Mesodermal cell (in vitro differentiated cells): ENCODE data around the gene CDH16.
A peak's percentile ranks its signal among the peaks of the same experiment; 100 is the strongest.

Experiments used
- H3K27ac ChIP-seq: 2 replicates; pipeline ENCODE4 v1.7.0; 2013; ENCODE audit warnings: mild to moderate bottlenecking, low read depth, low read length, moderate library complexity; ENCODE audit not compliant: severe bottlenecking
- H3K36me3 ChIP-seq: 2 replicates; pipeline ENCODE4 v1.7.1; 2013; ENCODE audit warnings: mild to moderate bottlenecking, low read length, moderate library complexity; ENCODE audit not compliant: control insufficient read depth, insufficient read depth
- H3K4me1 ChIP-seq: one replicate; pipeline ENCODE4 v1.7.1; 2013; ENCODE audit warnings: mild to moderate bottlenecking, low read length; ENCODE audit not compliant: insufficient read depth, control insufficient read depth, poor library complexity, severe bottlenecking
- H3K4me3 ChIP-seq: 2 replicates; pipeline ENCODE4 v1.7.0; 2013; ENCODE audit warnings: low read length, control low read depth, mild to moderate bottlenecking; ENCODE audit not compliant: insufficient read depth, poor library complexity, severe bottlenecking; ENCODE audit errors: extremely low read depth
- H3K9me3 ChIP-seq: 2 replicates; pipeline ENCODE4 v1.7.1; 2013; ENCODE audit warnings: mild to moderate bottlenecking, low read length, moderate library complexity; ENCODE audit not compliant: control insufficient read depth
- WGBS, 2 experiments: methylation state at CpG; one replicate each; pipeline ENCODE4 v1.1.5; 2013; ENCODE audit warnings: missing lambda C conversion rate in 2 of 2; ENCODE audit not compliant: insufficient coverage in 2 of 2; 5-methylcytosine and 5-hydroxymethylcytosine counted together

Gene CDH16

GRCh38 chr16:66926171-66926947, 7.7 kb upstream of the CDH16 start:
- Histone ChIP-seq H3K27ac (no peak overlapping the region), H3K4me3 (no peak overlapping the region), H3K36me3 (peaks cover 3% of the 10 kb centered on the region), H3K4me1 (peaks cover 5% of the 10 kb centered on the region), H3K9me3 (no peaks in the 10 kb centered on the region)
- 84% methylated on average over 4 to 5 of the region's 5 CpGs for WGBS, 2 experiments

DNA sequence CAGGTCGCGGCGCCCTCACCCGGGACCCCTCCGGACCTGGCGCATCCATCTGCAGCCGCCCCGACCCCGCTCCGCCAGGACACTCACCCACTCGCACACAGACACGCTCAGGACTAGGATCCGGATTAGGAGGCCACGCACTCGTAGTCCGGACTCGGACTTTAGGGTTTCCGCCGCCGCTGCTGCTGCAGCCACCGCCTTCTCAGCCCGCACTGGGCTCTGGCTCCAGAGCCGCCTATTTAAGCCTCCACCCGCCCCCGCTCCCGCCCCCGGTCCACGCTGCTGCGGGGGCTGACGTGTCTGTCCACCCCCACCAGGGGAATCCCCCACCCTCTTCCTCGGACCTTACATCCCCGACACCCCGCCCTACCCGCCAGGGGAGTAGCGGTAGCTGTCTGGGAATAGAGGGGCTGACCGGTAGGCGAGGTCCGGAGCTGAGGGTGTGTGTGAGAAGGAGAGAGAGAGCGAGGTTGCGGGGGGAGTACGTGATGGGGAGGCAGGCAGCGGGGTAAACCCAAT, 6.7 kb upstream of the CDH16 start, which contains the start of gene RRAD:
Gene RRAD (minus strand): TSS at position 214 of the 519 bp plus-strand sequence. CDS start 356 bp downstream, outside the sequence.
- H3K9me3 ChIP-seq: no peaks in the 10 kb centered on the region
- peak within 1 kb of the TSS; percentile 20 for H3K4me3 ChIP-seq
- peaks cover 2% of the 10 kb centered on the region for H3K36me3 ChIP-seq
- no peak within 1 kb of the TSS for H3K27ac ChIP-seq
- peaks cover 5% of the 10 kb centered on the region for H3K4me1 ChIP-seq
- WGBS, 2 experiments: 8% methylated on average over 20 to 26 of the region's 42 CpGs

- Histone ChIP-seq H3K4me3 (peak overlapping the region; percentile 20), H3K27ac (no peak overlapping the region), H3K36me3 (no peaks in the 10 kb centered on the region), H3K4me1 (peaks cover 9% of the 10 kb centered on the region), H3K9me3 (no peaks in the 10 kb centered on the region)
- 6% methylated on average over 62 to 68 of the region's 72 CpGs for WGBS, 2 experiments
These were observed 6.0 kb upstream of the CDH16 start for GRCh38 chr16:66924527-66925321.

GRCh38 chr16:66923866-66924265, 5.2 kb upstream of the CDH16 start:
- no peak overlapping the region for H3K4me3 ChIP-seq
- no peak overlapping the region for H3K27ac ChIP-seq
- no peaks in the 10 kb centered on the region for H3K9me3 ChIP-seq
- 97 to 100% methylated on average over 2 of the region's 3 CpGs for WGBS, 2 experiments
- no peaks in the 10 kb centered on the region for H3K36me3 ChIP-seq
- H3K4me1 ChIP-seq: peaks cover 9% of the 10 kb centered on the region

DNA sequence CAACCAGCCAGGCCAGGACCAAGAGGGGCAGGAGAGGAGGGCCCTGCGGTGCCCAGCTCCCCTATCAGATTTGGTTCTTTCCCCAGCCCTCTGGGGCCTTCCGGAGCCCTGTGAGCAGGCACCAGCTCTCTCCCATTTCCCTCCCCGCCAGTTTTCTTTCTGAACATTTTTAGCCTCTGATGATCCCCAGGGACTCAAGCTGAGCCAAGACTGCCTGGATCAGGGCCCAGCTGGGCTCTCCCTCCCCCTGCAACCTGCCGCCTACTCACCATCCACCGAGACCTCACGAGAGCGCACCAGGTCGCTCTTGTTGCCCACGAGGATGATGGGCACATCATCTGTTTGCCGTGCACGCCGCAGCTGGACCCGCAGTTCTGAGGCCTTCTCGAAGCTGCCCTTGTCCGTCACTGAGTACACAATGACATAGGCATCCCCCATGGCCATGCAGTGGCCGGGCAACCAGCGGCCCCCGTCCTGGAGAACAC, 4.6 kb upstream of the CDH16 start:
- H3K9me3 ChIP-seq: no peaks in the 10 kb centered on the region
- H3K4me1 ChIP-seq: peaks cover 9% of the 10 kb centered on the region
- WGBS, 2 experiments: 84 to 88% methylated on average over 15 to 16 of the region's 18 CpGs
- H3K27ac ChIP-seq: no peak overlapping the region
- no peaks in the 10 kb centered on the region for H3K36me3 ChIP-seq
- H3K4me3 ChIP-seq: no peak overlapping the region

- Histone ChIP-seq H3K4me3 (no peak overlapping the region), H3K9me3 (no peaks in the 10 kb centered on the region), H3K27ac (no peak overlapping the region), H3K36me3 (no peaks in the 10 kb centered on the region), H3K4me1 (peaks cover 7% of the 10 kb centered on the region)
- WGBS, 2 experiments: 89 to 94% methylated on average over 31 to 42 of the region's 42 CpGs
These were observed 3.2 kb upstream of the CDH16 start for GRCh38 chr16:66921729-66922450.

GRCh38 chr16:66920924-66921680, 2.4 kb upstream of the CDH16 start:
- H3K27ac ChIP-seq: no peak overlapping the region
- H3K36me3 ChIP-seq: no peaks in the 10 kb centered on the region
- H3K4me1 ChIP-seq: peaks cover 4% of the 10 kb centered on the region
- H3K9me3 ChIP-seq: no peaks in the 10 kb centered on the region
- 73 to 91% methylated on average over 3 to 7 of the region's 9 CpGs for WGBS, 2 experiments
- no peak overlapping the region for H3K4me3 ChIP-seq

DNA sequence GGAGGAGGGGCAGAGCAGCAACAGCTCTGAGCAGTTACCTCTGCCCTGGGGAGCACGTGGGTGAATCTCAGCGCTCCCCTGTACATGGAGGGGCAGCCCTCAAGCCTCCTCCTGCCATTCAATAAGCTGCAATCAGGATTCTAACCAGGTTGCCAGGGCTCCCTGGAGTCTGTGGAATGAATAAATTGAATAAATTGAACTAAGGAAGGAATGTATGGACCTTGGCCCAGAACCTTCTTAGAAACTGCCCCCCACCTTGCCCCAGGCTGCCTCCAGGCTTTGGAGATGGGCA, 1.6 kb upstream of the CDH16 start:
- Histone ChIP-seq H3K4me3 (no peak overlapping the region), H3K27ac (no peak overlapping the region), H3K36me3 (no peaks in the 10 kb centered on the region), H3K9me3 (no peaks in the 10 kb centered on the region), H3K4me1 (peaks cover 4% of the 10 kb centered on the region)
- WGBS, 2 experiments: 68% methylated on average over 2 of the region's 2 CpGs; no CpG with 5 or more reads in 1 of the 2 experiments

- H3K36me3 ChIP-seq: no peaks in the 10 kb centered on the region
- no peak overlapping the region for H3K27ac ChIP-seq
- WGBS, 2 experiments: 74 to 89% methylated on average over 2 to 3 of the region's 5 CpGs
- H3K9me3 ChIP-seq: no peaks in the 10 kb centered on the region
- H3K4me1 ChIP-seq: peaks cover 4% of the 10 kb centered on the region
- no peak overlapping the region for H3K4me3 ChIP-seq
These were observed 1.0 kb upstream of the CDH16 start for GRCh38 chr16:66919569-66920298.
